IMR-90 (cell line): Measurements from ENCODE around the gene CCDC30. TPM values are rescaled to one million over a fixed set of nuclear protein-coding genes. Genes with fewer than 3 reads are reported as not detected.

Source experiments
- ATAC-seq: fragments of 200-7000 bp; cut with Tn5 transposase; 2 replicates; pipeline ENCODE4 v1.9.1; 2020; ENCODE audit warnings: low read depth, mild to moderate bottlenecking, moderate library complexity
- Bru-seq: library from RNA; stranded (reverse); fragments of 400-500 nt; gene quantifications from one replicate; lab custom pipeline; 2021; lab: Mats Ljungman, UMichigan
- BruChase-seq, 2 experiments: library from RNA; stranded (reverse); fragments of 400-500 nt; gene quantifications; one replicate each; lab custom pipeline; 2021; lab: Mats Ljungman, UMichigan
- BruUV-seq: library from RNA; stranded (reverse); fragments of 400-500 nt; replicated peaks from 2 replicates; lab custom pipeline; 2021; lab: Mats Ljungman, UMichigan
- CTCF ChIA-PET: fragments of 300-600 bp; formaldehyde crosslinking; extraction: SDS; loops from one replicate; lab custom pipeline; 2021; ENCODE audit warnings: antibody characterized with exemption; lab: Yijun Ruan, JAX
- POLR2A ChIA-PET: fragments of 300-600 bp; sonication (Branson Sonifier 250); formaldehyde crosslinking; loops from one replicate; lab custom pipeline; 2022; ENCODE audit warnings: antibody characterized with exemption; ENCODE audit not compliant: unreplicated experiment; lab: Charles Lee
- DNase-seq: peaks from one replicate; pipeline ENCODE4 v3.0.0; 2013
- H2AFZ ChIP-seq: replicated peaks from 2 replicates; pipeline ENCODE3; 2013; ENCODE audit warnings: low read length, mild to moderate bottlenecking; ENCODE audit not compliant: poor library complexity
- H2AK5ac ChIP-seq: 2 replicates; pipeline ENCODE4 v1.6.1; 2013; ENCODE audit warnings: low read depth, low read length, inconsistent platforms
- H2AK9ac ChIP-seq: replicated peaks from 2 replicates; pipeline ENCODE3; 2013; ENCODE audit warnings: mild to moderate bottlenecking, low read depth, low read length, moderate library complexity; ENCODE audit not compliant: poor library complexity
- H2BK120ac ChIP-seq: 2 replicates; pipeline ENCODE4 v1.6.1; 2013; ENCODE audit warnings: low read depth, low read length, inconsistent platforms
- H2BK15ac ChIP-seq: 3 replicates; pipeline ENCODE4 v1.6.1; 2013; ENCODE audit warnings: low read depth, low read length, inconsistent platforms
- H2BK20ac ChIP-seq: 2 replicates; pipeline ENCODE4 v1.6.1; 2013; ENCODE audit warnings: low read depth, mild to moderate bottlenecking, inconsistent platforms, low read length, moderate library complexity
- H2BK5ac ChIP-seq: 2 replicates; pipeline ENCODE4 v1.6.1; 2013; ENCODE audit warnings: mild to moderate bottlenecking, low read depth, low read length, inconsistent platforms; ENCODE audit not compliant: poor library complexity, severe bottlenecking
- H3K14ac ChIP-seq: replicated peaks from 2 replicates; pipeline ENCODE4 v1.6.1; 2013; ENCODE audit warnings: low read depth, low read length, inconsistent platforms
- H3K18ac ChIP-seq: 2 replicates; pipeline ENCODE4 v1.6.1; 2013; ENCODE audit warnings: low read depth, low read length, control low read depth
- H3K23ac ChIP-seq: 2 replicates; pipeline ENCODE4 v1.6.1; 2013; ENCODE audit warnings: low read depth, low read length, inconsistent platforms
- H3K27ac ChIP-seq: 2 replicates; pipeline ENCODE4 v1.5.1; 2013; ENCODE audit warnings: mild to moderate bottlenecking, control low read depth, low read length; ENCODE audit not compliant: insufficient read depth
- H3K27me3 ChIP-seq: 2 replicates; pipeline ENCODE4 v1.6.1; 2013; ENCODE audit warnings: low read length; ENCODE audit not compliant: control insufficient read depth, insufficient read depth
- H3K36me3 ChIP-seq: 2 replicates; pipeline ENCODE4 v1.6.1; 2013; ENCODE audit warnings: low read length, mixed read lengths; ENCODE audit not compliant: control insufficient read depth, insufficient read depth
- H3K4ac ChIP-seq: 2 replicates; pipeline ENCODE4 v1.6.1; 2013; ENCODE audit warnings: low read depth, low read length, inconsistent platforms
- H3K4me1 ChIP-seq: 2 replicates; pipeline ENCODE4 v1.6.1; 2013; ENCODE audit warnings: low read length, mixed read lengths; ENCODE audit not compliant: control insufficient read depth, insufficient read depth
- H3K4me2 ChIP-seq: 2 replicates; pipeline ENCODE4 v1.6.1; 2013; ENCODE audit warnings: low read depth, mild to moderate bottlenecking, control low read depth, low read length, moderate library complexity
- H3K4me3 ChIP-seq: 2 replicates; pipeline ENCODE4 v1.5.1; 2013; ENCODE audit warnings: low read depth, mild to moderate bottlenecking, control low read depth, low read length, moderate library complexity; ENCODE audit not compliant: insufficient read depth
- H3K56ac ChIP-seq: 2 replicates; pipeline ENCODE4 v1.6.1; 2013; ENCODE audit warnings: low read length, inconsistent platforms; ENCODE audit not compliant: insufficient read depth; ENCODE audit errors: extremely low read depth
- H3K79me1 ChIP-seq, 2 experiments: 2 replicates each; pipeline ENCODE4 v1.6.1; 2013; ENCODE audit warnings: low read length in 2 of 2, inconsistent platforms in 1 of 2, low read depth in 1 of 2
- H3K9ac ChIP-seq: 2 replicates; pipeline ENCODE4 v1.6.1; 2013; ENCODE audit warnings: low read depth, low read length, control low read depth
- H3K9me1 ChIP-seq: 2 replicates; pipeline ENCODE4 v1.6.1; 2013; ENCODE audit warnings: low read length, inconsistent platforms; ENCODE audit not compliant: insufficient read depth
- H3K9me3 ChIP-seq: 2 replicates; pipeline ENCODE4 v1.6.1; 2013; ENCODE audit warnings: low read length; ENCODE audit not compliant: control insufficient read depth, insufficient read depth
- H4K20me1 ChIP-seq: 2 replicates; pipeline ENCODE4 v1.6.1; 2013; ENCODE audit warnings: low read length, inconsistent platforms; ENCODE audit not compliant: insufficient read depth
- H4K5ac ChIP-seq: 2 replicates; pipeline ENCODE4 v1.6.1; 2013; ENCODE audit warnings: mild to moderate bottlenecking, low read depth, low read length, control low read depth
- H4K8ac ChIP-seq, 2 experiments: 2 replicates each; pipeline ENCODE4 v1.6.1; 2013; ENCODE audit warnings: low read depth in 2 of 2, low read length in 2 of 2, control low read depth in 1 of 2, inconsistent platforms in 1 of 2
- H4K91ac ChIP-seq: 2 replicates; pipeline ENCODE4 v1.6.1; 2013; ENCODE audit warnings: low read depth, low read length, inconsistent platforms; ENCODE audit not compliant: insufficient read depth
- BHLHE40 ChIP-seq: fragments of 150-350 bp; IDR thresholded peaks from 2 replicates; pipeline ENCODE4 v1.6.1; 2016; ENCODE audit warnings: mild to moderate bottlenecking, low read depth, low read length
- CEBPB ChIP-seq: IDR thresholded peaks from 2 replicates; pipeline ENCODE4 v1.6.1; 2012; ENCODE audit warnings: low read depth, low read length, improper control_type of control experiment
- CTCF ChIP-seq: conservative IDR thresholded peaks from 2 replicates; pipeline ENCODE4 v1.5.1; 2012; ENCODE audit warnings: mild to moderate bottlenecking, low read depth, low read length, improper control_type of control experiment
- ELK1 ChIP-seq: fragments of 150-350 bp; IDR thresholded peaks from 2 replicates; pipeline ENCODE4 v1.6.1; 2016; ENCODE audit warnings: low read depth, mild to moderate bottlenecking, low read length, moderate library complexity, borderline replicate concordance
- FOS ChIP-seq: fragments of 150-350 bp; IDR thresholded peaks from 2 replicates; pipeline ENCODE4 v1.6.1; 2016; ENCODE audit warnings: low read depth, low read length
- MAFK ChIP-seq: IDR thresholded peaks from 2 replicates; pipeline ENCODE4 v1.6.1; 2012; ENCODE audit warnings: low read depth, low read length, improper control_type of control experiment
- MAZ ChIP-seq: IDR thresholded peaks from 2 replicates; pipeline ENCODE4 v1.6.1; 2012; ENCODE audit warnings: low read depth, mild to moderate bottlenecking, low read length, improper control_type of control experiment, moderate library complexity, borderline replicate concordance
- NFE2L2 ChIP-seq: fragments of 150-350 bp; IDR thresholded peaks from 2 replicates; pipeline ENCODE4 v1.6.1; 2016; ENCODE audit warnings: low read depth, mild to moderate bottlenecking, low read length
- POLR2A ChIP-seq: IDR thresholded peaks from 2 replicates; pipeline ENCODE4 v1.6.1; 2012; ENCODE audit warnings: mild to moderate bottlenecking, low read depth, low read length
- RAD21 ChIP-seq: IDR thresholded peaks from 2 replicates; pipeline ENCODE4 v1.6.1; 2012; ENCODE audit warnings: low read length, improper control_type of control experiment
- RCOR1 ChIP-seq: IDR thresholded peaks from 2 replicates; pipeline ENCODE4 v1.6.1; 2012; ENCODE audit warnings: mild to moderate bottlenecking, low read length, improper control_type of control experiment; ENCODE audit not compliant: insufficient replicate concordance
- RFX5 ChIP-seq: IDR thresholded peaks from 2 replicates; pipeline ENCODE4 v1.8.0; 2012; ENCODE audit warnings: low read depth, mild to moderate bottlenecking, low read length, moderate library complexity
- SMC3 ChIP-seq: fragments of 150-350 bp; IDR thresholded peaks from 2 replicates; pipeline ENCODE4 v1.6.1; 2016; ENCODE audit warnings: low read depth, mild to moderate bottlenecking, antibody characterized with exemption, low read length, moderate library complexity
- WGBS, 2 experiments: methylation state at CpG; one replicate each; pipeline versions ENCODE4 v1.1.5 to v1.1.7; 2013; ENCODE audit warnings: missing lambda C conversion rate in 2 of 2; ENCODE audit not compliant: insufficient read length in 1 of 2; ENCODE audit errors: extremely low coverage in 2 of 2; 5-methylcytosine and 5-hydroxymethylcytosine counted together
- dilution Hi-C: fragments of 300-500 bp; cut with HindIII; formaldehyde crosslinking; loops from one replicate; pipeline ENCODE4 v1.14.3; 2018; ENCODE audit warnings: low sequenced_read_pairs; ENCODE audit not compliant: unreplicated experiment
- in situ Hi-C: fragments of 300-500 bp; cut with MboI; formaldehyde crosslinking; loops from 3 replicates; pipeline ENCODE4 v1.14.3; 2019; ENCODE audit warnings: low sequenced_read_pairs, inconsistent platforms, mixed read lengths
- intact Hi-C: fragments of 100-400 bp; cut with micrococcal nuclease; formaldehyde crosslinking; loops from 2 replicates; pipeline ENCODE4 v1.10.0; 2022
- long read RNA-seq: library from polyadenylated mRNA; unstranded; transcript quantifications from one replicate; pipeline ENCODE4 v2.0.0, GENCODE V29; 2021; ENCODE audit not compliant: unreplicated experiment
- polyA plus RNA-seq, 3 experiments: library from polyadenylated mRNA; depleted of rRNA; stranded (reverse); fragments of >200 nt; gene quantifications; 2 replicates each; pipeline ENCODE4 v1.2.3, GENCODE V29; 2012; ENCODE audit warnings: low replicate concordance in 1 of 3
- total RNA-seq: library from RNA; depleted of rRNA; stranded (reverse); fragments of >200 nt; gene quantifications from 2 replicates; pipeline ENCODE4 v1.2.3, GENCODE V29; 2012; rRNA removed

The CCDC30 gene
- total RNA-seq (under 0.01 and 0.18 TPM in 2 replicates), polyA plus RNA-seq (2012; rRNA removed) (0.14 and 0.17 TPM in 2 replicates), Bru-seq, nascent RNA (percentile 30 among the genes with signal in this experiment), BruChase-seq, experiment 1, labeled RNA remaining after a 6-hour chase (percentile 41 among the genes with signal in this experiment), BruChase-seq, experiment 2, labeled RNA remaining after a 2-hour chase (percentile 34 among the genes with signal in this experiment)
- polyA plus RNA-seq (2012; cell fraction: cytosol; rRNA removed), result 0.01 TPM in 1 of 2 replicates, not detected in the other
- 0.16 and 0.45 TPM in 2 replicates for polyA plus RNA-seq (2012; cell fraction: nucleus; rRNA removed; ENCODE audit: low replicate concordance)
- long read RNA-seq, result 0 reads

DNA sequence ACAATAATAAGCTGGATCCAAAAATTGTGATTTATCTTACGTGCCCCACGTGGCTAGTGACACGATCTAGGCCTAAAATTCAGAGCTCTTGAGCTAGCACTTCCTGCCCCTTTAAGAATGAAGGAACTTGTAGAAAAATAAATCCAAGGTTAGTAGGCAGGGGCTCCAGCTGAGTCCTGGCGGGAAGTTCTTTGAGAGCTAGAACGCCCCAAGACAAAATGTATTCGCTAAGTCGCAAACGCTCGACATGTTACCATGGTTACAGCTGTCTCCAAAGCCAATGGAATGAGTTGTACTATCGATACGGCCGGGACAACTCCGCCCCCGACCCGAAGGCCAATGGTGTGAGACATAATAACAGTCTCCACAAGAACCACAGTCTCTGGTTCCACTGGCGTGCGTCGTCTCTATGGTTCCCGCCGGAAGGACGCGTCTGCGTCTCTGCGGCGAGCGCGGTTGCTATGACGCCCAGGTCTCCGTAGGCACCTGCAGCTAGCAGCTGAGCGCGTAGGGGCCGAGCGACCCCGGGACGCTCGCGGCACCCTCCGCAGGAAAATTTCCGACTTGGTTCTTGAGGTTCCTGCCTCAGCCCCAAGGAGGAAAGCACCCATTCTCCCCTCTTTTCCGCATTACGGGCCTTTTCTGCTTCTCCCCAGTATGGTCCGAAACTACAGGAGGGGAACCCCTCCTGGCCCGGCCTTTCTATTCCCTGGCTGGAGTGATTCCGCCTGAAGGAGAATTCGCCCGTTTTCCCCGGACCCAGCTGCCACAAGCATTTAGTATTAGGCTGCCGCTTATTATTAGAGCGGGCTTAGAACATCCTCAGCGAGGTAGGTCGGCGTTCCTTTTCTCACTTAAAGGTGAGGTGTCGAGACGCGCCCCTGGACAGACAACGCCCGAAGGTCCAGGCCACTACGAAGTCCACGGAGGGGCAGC, at the start of gene CCDC30:
Gene CCDC30, plus strand, starts transcription at position 459 of the 936 bp plus-strand sequence. CDS start 17,266 bp downstream, outside the sequence.
- 2% methylated on average over 32 of the region's 59 CpGs; no CpG with 5 or more reads in 1 of the 2 experiments for WGBS, 2 experiments
- Histone ChIP-seq H3K9me3 (no peaks in the 10 kb centered on the region), H3K36me3 (no peaks in the 10 kb centered on the region), H2BK5ac (no peak within 1 kb of the TSS), H3K9ac (no peak within 1 kb of the TSS; the same call in 1 of the 2 replicates), H3K27me3 (peaks cover under 1% of the 10 kb centered on the region; the same call in 1 of the 2 replicates), H4K20me1 (no peaks in the 10 kb centered on the region), H3K23ac (no peak within 1 kb of the TSS), H3K27ac (no peak within 1 kb of the TSS), H3K4me2 (peak within 1 kb of the TSS; percentile 93), H3K4ac (no peak within 1 kb of the TSS), H3K9me1 (no peaks in the 10 kb centered on the region), H2BK15ac (no peak within 1 kb of the TSS), H4K8ac (peak within 1 kb of the TSS in 1 of 2 experiments; percentile 11; a peak in 1 of 4 replicates), H2BK20ac (no peak within 1 kb of the TSS), H2AFZ (peak within 1 kb of the TSS; percentile 96), H3K4me1 (no peaks in the 10 kb centered on the region), H3K4me3 (peak within 1 kb of the TSS; percentile 61), H4K5ac (no peak within 1 kb of the TSS), H3K18ac (no peak within 1 kb of the TSS), H2BK120ac (no peak within 1 kb of the TSS), H2AK9ac (no peak within 1 kb of the TSS), H3K56ac (no peak within 1 kb of the TSS), H2AK5ac (no peak within 1 kb of the TSS), H4K91ac (no peak within 1 kb of the TSS), H3K79me1 (no peaks in the 10 kb centered on the region), H3K14ac (no peak within 1 kb of the TSS)
- ATAC-seq, result peak; percentile 100
- peak; percentile 98 for DNase-seq
- intact Hi-C loops (loop anchor here (2.0 to 5.0 kb wide), 2 partner anchors 194 to 316 kb away; partner anchors contain the start of gene PPIH), dilution Hi-C loops (no loop called here), in situ Hi-C loops (no loop called here)
- BruUV-seq, result no TSS peak
- ChIA-PET CTCF (no interaction called here), POLR2A (interaction anchor here (0.6 kb wide), 1 partner anchor 71 kb away, joined by 10 read pairs; no protein-coding TSS in a partner anchor)
- no peak for TF ChIP-seq RFX5
- TF ChIP-seq RCOR1, result peak; percentile 35
- TF ChIP-seq FOS, result no peak
- no peak for TF ChIP-seq BHLHE40
- no peak for TF ChIP-seq NFE2L2
- TF ChIP-seq MAFK, result no peak
- TF ChIP-seq SMC3, result no peak
- TF ChIP-seq MAZ, result peak; percentile 49; the same call in 1 of the 2 replicates
- TF ChIP-seq RAD21, result no peak
- no peak for TF ChIP-seq POLR2A
- no peak for TF ChIP-seq CEBPB
- TF ChIP-seq ELK1, result no peak
- TF ChIP-seq CTCF, result no peak
